ENCODE results near the gene NCBP1.
A peak's percentile ranks its signal among the peaks of the same experiment; 100 is the strongest.
"Not testable (repeated sequence)": the region's sequence is repeated elsewhere in the genome, so short reads cannot be mapped to it uniquely, and the experiment has no call there.

The NCBP1 gene

GRCh38 chr9:97632985-97633858 lies at the start of gene NCBP1, which contains the start of gene TSTD2:
NCBP1 (plus strand) TSS chr9:97633821; CDS start chr9:97633882, 61 bp downstream.
TSTD2 (minus strand) TSS chr9:97633368; CDS start chr9:97627562, 5,806 bp downstream.
- DNase-seq, result peak; percentile 87 to 89

GRCh38 chr9:97584778-97585177 lies 48.8 kb upstream of the NCBP1 start:
- not testable (repeated sequence) for DNase-seq

GRCh38 chr9:97586909-97587308 lies 46.7 kb upstream of the NCBP1 start:
- not testable (repeated sequence) for DNase-seq

- no peak for DNase-seq
Observed at GRCh38 chr9:97591535-97591934, 42.1 kb upstream of the NCBP1 start.

- DNase-seq, result no peak
Observed at GRCh38 chr9:97592126-97592525, 41.5 kb upstream of the NCBP1 start.

GRCh38 chr9:97593960-97594359 lies 39.7 kb upstream of the NCBP1 start:
- DNase-seq, result no peak

- peak; percentile 5 to 52 for DNase-seq
Observed at GRCh38 chr9:97594381-97594921, 39.2 kb upstream of the NCBP1 start.

- no peak for DNase-seq
Observed at GRCh38 chr9:97596906-97597305, 36.7 kb upstream of the NCBP1 start.

- peak; percentile 3 to 36 for DNase-seq
Observed at GRCh38 chr9:97598461-97599288, 34.9 kb upstream of the NCBP1 start.

- DNase-seq, result no peak
Observed at GRCh38 chr9:97599314-97599846, 34.2 kb upstream of the NCBP1 start.

GRCh38 chr9:97600531-97601227 lies 32.9 kb upstream of the NCBP1 start:
- no peak for DNase-seq

GRCh38 chr9:97601228-97601898 lies 32.3 kb upstream of the NCBP1 start:
- no peak for DNase-seq

- DNase-seq, result no peak
Observed at GRCh38 chr9:97602430-97602829, 31.2 kb upstream of the NCBP1 start.

- DNase-seq, result no peak
Observed at GRCh38 chr9:97604901-97605645, 28.5 kb upstream of the NCBP1 start.

GRCh38 chr9:97615439-97616072 lies 18.1 kb upstream of the NCBP1 start:
- DNase-seq, result peak; percentile 2 to 6

- no peak for DNase-seq
Observed at GRCh38 chr9:97617939-97618416, 15.6 kb upstream of the NCBP1 start.

GRCh38 chr9:97620063-97620462 lies 13.6 kb upstream of the NCBP1 start:
- DNase-seq, result not testable (repeated sequence)

- DNase-seq, result not testable (repeated sequence)
Observed at GRCh38 chr9:97622483-97622882, 11.1 kb upstream of the NCBP1 start.

GRCh38 chr9:97623946-97624345 lies 9.7 kb upstream of the NCBP1 start:
- no peak for DNase-seq

- DNase-seq, result no peak
Observed at GRCh38 chr9:97625620-97626019, 8.0 kb upstream of the NCBP1 start.

All from NCI-H187 (cell line).